IMR-90 (cell line): ENCODE results near the gene ADCY1. TPM values are rescaled to one million over a fixed set of nuclear protein-coding genes. Genes with fewer than 3 reads are reported as not detected.

Experiments
- ATAC-seq: fragments of 200-7000 bp; cut with Tn5 transposase; 2 replicates; pipeline ENCODE4 v1.9.1; 2020; ENCODE audit warnings: low read depth, mild to moderate bottlenecking, moderate library complexity
- BruUV-seq: library from RNA; stranded (reverse); fragments of 400-500 nt; replicated peaks from 2 replicates; lab custom pipeline; 2021; lab: Mats Ljungman, UMichigan
- CTCF ChIA-PET: fragments of 300-600 bp; formaldehyde crosslinking; extraction: SDS; loops from one replicate; lab custom pipeline; 2021; ENCODE audit warnings: antibody characterized with exemption; lab: Yijun Ruan, JAX
- POLR2A ChIA-PET: fragments of 300-600 bp; sonication (Branson Sonifier 250); formaldehyde crosslinking; loops from one replicate; lab custom pipeline; 2022; ENCODE audit warnings: antibody characterized with exemption; ENCODE audit not compliant: unreplicated experiment; lab: Charles Lee
- DNase-seq: peaks from one replicate; pipeline ENCODE4 v3.0.0; 2013
- H2AFZ ChIP-seq: replicated peaks from 2 replicates; pipeline ENCODE3; 2013; ENCODE audit warnings: low read length, mild to moderate bottlenecking; ENCODE audit not compliant: poor library complexity
- H2AK5ac ChIP-seq: 2 replicates; pipeline ENCODE4 v1.6.1; 2013; ENCODE audit warnings: low read depth, low read length, inconsistent platforms
- H2AK9ac ChIP-seq: replicated peaks from 2 replicates; pipeline ENCODE3; 2013; ENCODE audit warnings: mild to moderate bottlenecking, low read depth, low read length, moderate library complexity; ENCODE audit not compliant: poor library complexity
- H2BK120ac ChIP-seq: 2 replicates; pipeline ENCODE4 v1.6.1; 2013; ENCODE audit warnings: low read depth, low read length, inconsistent platforms
- H2BK15ac ChIP-seq: 3 replicates; pipeline ENCODE4 v1.6.1; 2013; ENCODE audit warnings: low read depth, low read length, inconsistent platforms
- H2BK20ac ChIP-seq: 2 replicates; pipeline ENCODE4 v1.6.1; 2013; ENCODE audit warnings: low read depth, mild to moderate bottlenecking, inconsistent platforms, low read length, moderate library complexity
- H2BK5ac ChIP-seq: 2 replicates; pipeline ENCODE4 v1.6.1; 2013; ENCODE audit warnings: mild to moderate bottlenecking, low read depth, low read length, inconsistent platforms; ENCODE audit not compliant: poor library complexity, severe bottlenecking
- H3K14ac ChIP-seq: replicated peaks from 2 replicates; pipeline ENCODE4 v1.6.1; 2013; ENCODE audit warnings: low read depth, low read length, inconsistent platforms
- H3K18ac ChIP-seq: 2 replicates; pipeline ENCODE4 v1.6.1; 2013; ENCODE audit warnings: low read depth, low read length, control low read depth
- H3K23ac ChIP-seq: 2 replicates; pipeline ENCODE4 v1.6.1; 2013; ENCODE audit warnings: low read depth, low read length, inconsistent platforms
- H3K27ac ChIP-seq: 2 replicates; pipeline ENCODE4 v1.5.1; 2013; ENCODE audit warnings: mild to moderate bottlenecking, control low read depth, low read length; ENCODE audit not compliant: insufficient read depth
- H3K27me3 ChIP-seq: 2 replicates; pipeline ENCODE4 v1.6.1; 2013; ENCODE audit warnings: low read length; ENCODE audit not compliant: control insufficient read depth, insufficient read depth
- H3K36me3 ChIP-seq: 2 replicates; pipeline ENCODE4 v1.6.1; 2013; ENCODE audit warnings: low read length, mixed read lengths; ENCODE audit not compliant: control insufficient read depth, insufficient read depth
- H3K4ac ChIP-seq: 2 replicates; pipeline ENCODE4 v1.6.1; 2013; ENCODE audit warnings: low read depth, low read length, inconsistent platforms
- H3K4me1 ChIP-seq: 2 replicates; pipeline ENCODE4 v1.6.1; 2013; ENCODE audit warnings: low read length, mixed read lengths; ENCODE audit not compliant: control insufficient read depth, insufficient read depth
- H3K4me2 ChIP-seq: 2 replicates; pipeline ENCODE4 v1.6.1; 2013; ENCODE audit warnings: low read depth, mild to moderate bottlenecking, control low read depth, low read length, moderate library complexity
- H3K4me3 ChIP-seq: 2 replicates; pipeline ENCODE4 v1.5.1; 2013; ENCODE audit warnings: low read depth, mild to moderate bottlenecking, control low read depth, low read length, moderate library complexity; ENCODE audit not compliant: insufficient read depth
- H3K56ac ChIP-seq: 2 replicates; pipeline ENCODE4 v1.6.1; 2013; ENCODE audit warnings: low read length, inconsistent platforms; ENCODE audit not compliant: insufficient read depth; ENCODE audit errors: extremely low read depth
- H3K79me1 ChIP-seq, 2 experiments: 2 replicates each; pipeline ENCODE4 v1.6.1; 2013; ENCODE audit warnings: low read length in 2 of 2, inconsistent platforms in 1 of 2, low read depth in 1 of 2
- H3K9ac ChIP-seq: 2 replicates; pipeline ENCODE4 v1.6.1; 2013; ENCODE audit warnings: low read depth, low read length, control low read depth
- H3K9me1 ChIP-seq: 2 replicates; pipeline ENCODE4 v1.6.1; 2013; ENCODE audit warnings: low read length, inconsistent platforms; ENCODE audit not compliant: insufficient read depth
- H3K9me3 ChIP-seq: 2 replicates; pipeline ENCODE4 v1.6.1; 2013; ENCODE audit warnings: low read length; ENCODE audit not compliant: control insufficient read depth, insufficient read depth
- H4K20me1 ChIP-seq: 2 replicates; pipeline ENCODE4 v1.6.1; 2013; ENCODE audit warnings: low read length, inconsistent platforms; ENCODE audit not compliant: insufficient read depth
- H4K5ac ChIP-seq: 2 replicates; pipeline ENCODE4 v1.6.1; 2013; ENCODE audit warnings: mild to moderate bottlenecking, low read depth, low read length, control low read depth
- H4K8ac ChIP-seq, 2 experiments: 2 replicates each; pipeline ENCODE4 v1.6.1; 2013; ENCODE audit warnings: low read depth in 2 of 2, low read length in 2 of 2, control low read depth in 1 of 2, inconsistent platforms in 1 of 2
- H4K91ac ChIP-seq: 2 replicates; pipeline ENCODE4 v1.6.1; 2013; ENCODE audit warnings: low read depth, low read length, inconsistent platforms; ENCODE audit not compliant: insufficient read depth
- BHLHE40 ChIP-seq: fragments of 150-350 bp; IDR thresholded peaks from 2 replicates; pipeline ENCODE4 v1.6.1; 2016; ENCODE audit warnings: mild to moderate bottlenecking, low read depth, low read length
- CEBPB ChIP-seq: IDR thresholded peaks from 2 replicates; pipeline ENCODE4 v1.6.1; 2012; ENCODE audit warnings: low read depth, low read length, improper control_type of control experiment
- ELK1 ChIP-seq: fragments of 150-350 bp; IDR thresholded peaks from 2 replicates; pipeline ENCODE4 v1.6.1; 2016; ENCODE audit warnings: low read depth, mild to moderate bottlenecking, low read length, moderate library complexity, borderline replicate concordance
- NFE2L2 ChIP-seq: fragments of 150-350 bp; IDR thresholded peaks from 2 replicates; pipeline ENCODE4 v1.6.1; 2016; ENCODE audit warnings: low read depth, mild to moderate bottlenecking, low read length
- POLR2A ChIP-seq: IDR thresholded peaks from 2 replicates; pipeline ENCODE4 v1.6.1; 2012; ENCODE audit warnings: mild to moderate bottlenecking, low read depth, low read length
- RAD21 ChIP-seq: IDR thresholded peaks from 2 replicates; pipeline ENCODE4 v1.6.1; 2012; ENCODE audit warnings: low read length, improper control_type of control experiment
- RCOR1 ChIP-seq: IDR thresholded peaks from 2 replicates; pipeline ENCODE4 v1.6.1; 2012; ENCODE audit warnings: mild to moderate bottlenecking, low read length, improper control_type of control experiment; ENCODE audit not compliant: insufficient replicate concordance
- WGBS, 2 experiments: methylation state at CpG; one replicate each; pipeline versions ENCODE4 v1.1.5 to v1.1.7; 2013; ENCODE audit warnings: missing lambda C conversion rate in 2 of 2; ENCODE audit not compliant: insufficient read length in 1 of 2; ENCODE audit errors: extremely low coverage in 2 of 2; 5-methylcytosine and 5-hydroxymethylcytosine counted together
- dilution Hi-C: fragments of 300-500 bp; cut with HindIII; formaldehyde crosslinking; loops from one replicate; pipeline ENCODE4 v1.14.3; 2018; ENCODE audit warnings: low sequenced_read_pairs; ENCODE audit not compliant: unreplicated experiment
- in situ Hi-C: fragments of 300-500 bp; cut with MboI; formaldehyde crosslinking; loops from 3 replicates; pipeline ENCODE4 v1.14.3; 2019; ENCODE audit warnings: low sequenced_read_pairs, inconsistent platforms, mixed read lengths
- intact Hi-C: fragments of 100-400 bp; cut with micrococcal nuclease; formaldehyde crosslinking; loops from 2 replicates; pipeline ENCODE4 v1.10.0; 2022
- polyA plus RNA-seq, 3 experiments: library from polyadenylated mRNA; depleted of rRNA; stranded (reverse); fragments of >200 nt; gene quantifications; 2 replicates each; pipeline ENCODE4 v1.2.3, GENCODE V29; 2012; ENCODE audit warnings: low replicate concordance in 1 of 3
- total RNA-seq: library from RNA; depleted of rRNA; stranded (reverse); fragments of >200 nt; gene quantifications from 2 replicates; pipeline ENCODE4 v1.2.3, GENCODE V29; 2012
- TF ChIP-seq, protein P1 (sequence below): conservative IDR thresholded peaks from 2 replicates; pipeline ENCODE4 v1.5.1; 2012; ENCODE audit warnings: mild to moderate bottlenecking, low read depth, low read length, improper control_type of control experiment

ADCY1 gene
- total and polyA plus RNA-seq, 2 of the 4 experiments (the other 2 are of a cell fraction) = 0.18 to 0.24 TPM

DNA sequence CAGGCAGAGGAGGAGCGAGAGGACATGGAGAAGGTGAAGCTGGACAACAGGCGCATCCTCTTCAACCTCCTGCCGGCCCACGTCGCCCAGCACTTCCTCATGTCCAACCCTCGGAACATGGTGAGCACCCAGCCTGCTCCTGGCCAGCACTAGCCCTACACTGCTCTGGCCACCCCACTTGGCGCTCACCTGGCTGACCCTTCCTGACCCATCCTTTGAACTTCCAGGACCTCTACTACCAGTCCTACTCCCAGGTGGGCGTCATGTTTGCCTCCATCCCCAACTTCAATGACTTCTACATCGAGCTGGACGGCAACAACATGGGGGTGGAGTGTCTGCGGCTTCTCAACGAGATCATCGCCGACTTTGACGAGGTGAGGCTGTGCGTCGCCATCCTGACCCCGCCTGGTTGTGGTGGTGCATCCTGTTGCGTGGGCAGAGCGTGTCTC lies 129.2 kb downstream of the ADCY1 start:
- peaks cover 20% of the 10 kb centered on the region for H3K27me3 ChIP-seq
- DNase-seq (no peak), ATAC-seq (no peak)
- no peak overlapping the region for H2BK20ac ChIP-seq
- H3K56ac ChIP-seq = no peak overlapping the region
- H3K4ac ChIP-seq = no peak overlapping the region
- no peaks in the 10 kb centered on the region for H3K4me1 ChIP-seq
- no peak overlapping the region for H2AFZ ChIP-seq
- intact Hi-C loops = no loop called here
- H3K9me1 ChIP-seq = no peaks in the 10 kb centered on the region
- no peaks in the 10 kb centered on the region for H3K9me3 ChIP-seq
- no peak overlapping the region for H3K18ac ChIP-seq
- H2AK9ac ChIP-seq = no peak overlapping the region
- no peak overlapping the region for H2BK15ac ChIP-seq
- in situ Hi-C loops = no loop called here
- no peak overlapping the region for H2AK5ac ChIP-seq
- dilution Hi-C loops = no loop called here
- no peak overlapping the region for H2BK120ac ChIP-seq
- no peak overlapping the region for H3K14ac ChIP-seq
- 92% methylated on average over 9 of the region's 20 CpGs; no CpG with 5 or more reads in 1 of the 2 experiments for WGBS, 2 experiments
- no peak overlapping the region for H3K27ac ChIP-seq
- no peaks in the 10 kb centered on the region for H4K20me1 ChIP-seq
- BruUV-seq = no TSS peak
- H3K4me2 ChIP-seq = no peak overlapping the region
- H2BK5ac ChIP-seq = no peak overlapping the region
- H4K91ac ChIP-seq = no peak overlapping the region
- H4K8ac ChIP-seq = no peak overlapping the region
- no peaks in the 10 kb centered on the region for H3K36me3 ChIP-seq
- H4K5ac ChIP-seq = no peak overlapping the region
- ChIA-PET POLR2A (no interaction called here), CTCF (no interaction called here)
- TF ChIP-seq RAD21 (no peak), NFE2L2 (no peak), ELK1 (no peak), POLR2A (no peak), RCOR1 (no peak), BHLHE40 (no peak), CEBPB (no peak)
- TF ChIP-seq, protein P1, sequence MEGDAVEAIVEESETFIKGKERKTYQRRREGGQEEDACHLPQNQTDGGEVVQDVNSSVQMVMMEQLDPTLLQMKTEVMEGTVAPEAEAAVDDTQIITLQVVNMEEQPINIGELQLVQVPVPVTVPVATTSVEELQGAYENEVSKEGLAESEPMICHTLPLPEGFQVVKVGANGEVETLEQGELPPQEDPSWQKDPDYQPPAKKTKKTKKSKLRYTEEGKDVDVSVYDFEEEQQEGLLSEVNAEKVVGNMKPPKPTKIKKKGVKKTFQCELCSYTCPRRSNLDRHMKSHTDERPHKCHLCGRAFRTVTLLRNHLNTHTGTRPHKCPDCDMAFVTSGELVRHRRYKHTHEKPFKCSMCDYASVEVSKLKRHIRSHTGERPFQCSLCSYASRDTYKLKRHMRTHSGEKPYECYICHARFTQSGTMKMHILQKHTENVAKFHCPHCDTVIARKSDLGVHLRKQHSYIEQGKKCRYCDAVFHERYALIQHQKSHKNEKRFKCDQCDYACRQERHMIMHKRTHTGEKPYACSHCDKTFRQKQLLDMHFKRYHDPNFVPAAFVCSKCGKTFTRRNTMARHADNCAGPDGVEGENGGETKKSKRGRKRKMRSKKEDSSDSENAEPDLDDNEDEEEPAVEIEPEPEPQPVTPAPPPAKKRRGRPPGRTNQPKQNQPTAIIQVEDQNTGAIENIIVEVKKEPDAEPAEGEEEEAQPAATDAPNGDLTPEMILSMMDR = no peak
- H3K4me3 ChIP-seq = no peak overlapping the region
- H3K9ac ChIP-seq = no peak overlapping the region
- H3K79me1 ChIP-seq = no peaks in the 10 kb centered on the region
- no peak overlapping the region for H3K23ac ChIP-seq
